GM12873 (cell line): ENCODE measurements around the gene ZNF532.

ENCODE experiments used
- CTCF ChIP-seq: IDR thresholded peaks from 2 replicates; pipeline ENCODE4 v1.5.1; 2012; ENCODE audit warnings: low read depth, mild to moderate bottlenecking, moderate library complexity, low read length, control low read depth; ENCODE audit not compliant: insufficient read depth; ENCODE audit errors: missing control alignments

Gene ZNF532

GRCh38 chr18:58864146-58865032, at the start of gene ZNF532:
Gene ZNF532 (plus strand): TSS chr18:58864877. CDS start in a region left out here.
- no peak for TF ChIP-seq CTCF

GRCh38 chr18:58819051-58819450, 45.6 kb upstream of the ZNF532 start:
- TF ChIP-seq CTCF: no peak

GRCh38 chr18:58820251-58820650, 44.4 kb upstream of the ZNF532 start:
- no peak for TF ChIP-seq CTCF

GRCh38 chr18:58822944-58823343, 41.7 kb upstream of the ZNF532 start:
- TF ChIP-seq CTCF: no peak

GRCh38 chr18:58823412-58823811, 41.3 kb upstream of the ZNF532 start:
- no peak for TF ChIP-seq CTCF

GRCh38 chr18:58827428-58827827, 37.2 kb upstream of the ZNF532 start:
- no peak for TF ChIP-seq CTCF

- TF ChIP-seq CTCF: no peak
These were observed 36.8 kb upstream of the ZNF532 start for GRCh38 chr18:58827886-58828285.
